ENCODE data around the gene TECRL. TPM values are rescaled to one million over a fixed set of nuclear protein-coding genes. Genes with fewer than 3 reads are reported as not detected.

The TECRL gene
- total RNA-seq, 1 donor from 2014 or later, result not detected

DNA sequence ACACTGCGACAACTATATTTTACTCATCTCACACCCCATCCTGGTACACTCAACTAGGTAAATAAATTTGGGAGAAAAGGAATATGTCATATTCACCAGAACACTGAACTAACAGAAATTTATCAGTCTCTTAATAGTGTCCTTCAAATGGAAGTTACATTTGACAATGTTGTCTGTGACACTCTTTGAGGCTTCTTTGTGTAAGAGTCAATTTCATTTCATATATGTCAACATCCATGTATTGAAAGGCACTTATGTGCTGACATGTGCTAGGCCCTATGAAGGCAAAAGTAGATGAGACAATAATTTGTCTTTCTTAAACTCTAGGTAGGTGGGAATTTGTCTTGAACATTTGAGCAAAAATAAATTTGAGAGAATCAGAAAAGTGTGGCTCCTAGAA is 82.0 kb downstream of the TECRL start:
- FAIRE-seq (no peak), DNase-seq (ENCODE audit: low read depth) (no peak)
- H3K27me3 ChIP-seq (ENCODE audit: insufficient read depth, low read length), result no peaks in the 10 kb centered on the region
- H3K79me2 ChIP-seq (ENCODE audit: insufficient read depth, low read length), result no peaks in the 10 kb centered on the region
- no peaks in the 10 kb centered on the region for H4K20me1 ChIP-seq (ENCODE audit: insufficient read depth, low read length)
- H3K36me3 ChIP-seq (ENCODE audit: insufficient read depth, low read length), result no peaks in the 10 kb centered on the region
- Mint-ChIP-seq H3K9me3 (ENCODE audit: unreplicated experiment) (no peaks in the 10 kb centered on the region), H3K27me3 (ENCODE audit: low read depth, unreplicated experiment) (no peaks in the 10 kb centered on the region), H3K27ac (ENCODE audit: unreplicated experiment) (no peak overlapping the region), H3K36me3 (ENCODE audit: low read depth, unreplicated experiment) (no peaks in the 10 kb centered on the region), H3K4me3 (ENCODE audit: unreplicated experiment) (no peak overlapping the region), H3K4me1 (ENCODE audit: low read depth, unreplicated experiment) (peaks cover 5% of the 10 kb centered on the region)
- no peak overlapping the region for H3K4me2 ChIP-seq (ENCODE audit: low read length)
- H3K27ac ChIP-seq (ENCODE audit: low read depth, low read length), result no peak overlapping the region
- no peak overlapping the region for H3K4me3 ChIP-seq (ENCODE audit: insufficient read depth, low read depth, low read length)
- H2AFZ ChIP-seq (ENCODE audit: low read depth, low read length), result no peak overlapping the region
- TF ChIP-seq EZH2 (IDR thresholded peaks at IDR 0.05; ENCODE audit: insufficient read depth, low read length), result no peak
- TF ChIP-seq, protein P1, sequence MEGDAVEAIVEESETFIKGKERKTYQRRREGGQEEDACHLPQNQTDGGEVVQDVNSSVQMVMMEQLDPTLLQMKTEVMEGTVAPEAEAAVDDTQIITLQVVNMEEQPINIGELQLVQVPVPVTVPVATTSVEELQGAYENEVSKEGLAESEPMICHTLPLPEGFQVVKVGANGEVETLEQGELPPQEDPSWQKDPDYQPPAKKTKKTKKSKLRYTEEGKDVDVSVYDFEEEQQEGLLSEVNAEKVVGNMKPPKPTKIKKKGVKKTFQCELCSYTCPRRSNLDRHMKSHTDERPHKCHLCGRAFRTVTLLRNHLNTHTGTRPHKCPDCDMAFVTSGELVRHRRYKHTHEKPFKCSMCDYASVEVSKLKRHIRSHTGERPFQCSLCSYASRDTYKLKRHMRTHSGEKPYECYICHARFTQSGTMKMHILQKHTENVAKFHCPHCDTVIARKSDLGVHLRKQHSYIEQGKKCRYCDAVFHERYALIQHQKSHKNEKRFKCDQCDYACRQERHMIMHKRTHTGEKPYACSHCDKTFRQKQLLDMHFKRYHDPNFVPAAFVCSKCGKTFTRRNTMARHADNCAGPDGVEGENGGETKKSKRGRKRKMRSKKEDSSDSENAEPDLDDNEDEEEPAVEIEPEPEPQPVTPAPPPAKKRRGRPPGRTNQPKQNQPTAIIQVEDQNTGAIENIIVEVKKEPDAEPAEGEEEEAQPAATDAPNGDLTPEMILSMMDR (IDR thresholded peaks at IDR 0.05; ENCODE audit: insufficient read depth, low read depth, low read length), result no peak
- no peak overlapping the region for H3K9ac ChIP-seq (ENCODE audit: low read length)
- no peaks in the 10 kb centered on the region for H3K9me3 ChIP-seq (ENCODE audit: insufficient read depth, low read depth, low read length)
- no peaks in the 10 kb centered on the region for H3K4me1 ChIP-seq (ENCODE audit: insufficient read depth, low read length)

DNA sequence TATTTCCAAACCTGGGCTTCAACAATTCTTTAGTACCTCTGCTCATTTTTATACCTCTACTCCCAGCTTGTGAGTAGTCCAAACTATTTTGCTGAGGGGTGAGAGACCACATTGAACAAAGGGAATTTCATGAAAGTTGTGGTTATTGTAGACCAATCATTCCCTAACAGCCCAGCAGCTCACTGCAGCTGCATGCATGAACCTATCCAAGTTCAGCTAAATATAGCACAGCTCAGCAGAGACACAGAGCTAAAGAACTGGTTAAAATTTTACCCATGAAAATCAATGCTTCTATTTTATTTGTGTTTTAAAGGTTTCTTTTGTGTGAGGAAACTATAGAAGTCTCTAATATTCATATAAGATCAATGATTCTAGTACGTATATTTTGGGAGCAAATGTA is 82.7 kb downstream of the TECRL start:
- peaks cover 5% of the 10 kb centered on the region for H3K4me1 Mint-ChIP-seq (ENCODE audit: low read depth, unreplicated experiment)
- Histone ChIP-seq H3K4me1 (ENCODE audit: insufficient read depth, low read length) (no peaks in the 10 kb centered on the region), H3K4me2 (ENCODE audit: low read length) (no peak overlapping the region), H3K27me3 (ENCODE audit: insufficient read depth, low read length) (no peaks in the 10 kb centered on the region), H3K9ac (ENCODE audit: low read length) (no peak overlapping the region), H3K79me2 (ENCODE audit: insufficient read depth, low read length) (no peaks in the 10 kb centered on the region), H3K27ac (ENCODE audit: low read depth, low read length) (no peak overlapping the region), H4K20me1 (ENCODE audit: insufficient read depth, low read length) (no peaks in the 10 kb centered on the region), H2AFZ (ENCODE audit: low read depth, low read length) (no peak overlapping the region), H3K36me3 (ENCODE audit: insufficient read depth, low read length) (no peaks in the 10 kb centered on the region), H3K4me3 (ENCODE audit: insufficient read depth, low read depth, low read length) (no peak overlapping the region), H3K9me3 (ENCODE audit: insufficient read depth, low read depth, low read length) (no peaks in the 10 kb centered on the region)
- H3K36me3 Mint-ChIP-seq (ENCODE audit: low read depth, unreplicated experiment), result no peaks in the 10 kb centered on the region
- H3K4me3 Mint-ChIP-seq (ENCODE audit: unreplicated experiment), result no peak overlapping the region
- FAIRE-seq, result no peak
- TF ChIP-seq, protein P1 (IDR thresholded peaks at IDR 0.05; ENCODE audit: insufficient read depth, low read depth, low read length), result no peak
- TF ChIP-seq EZH2 (IDR thresholded peaks at IDR 0.05; ENCODE audit: insufficient read depth, low read length), result no peak
- no peaks in the 10 kb centered on the region for H3K27me3 Mint-ChIP-seq (ENCODE audit: low read depth, unreplicated experiment)
- DNase-seq (ENCODE audit: low read depth), result no peak
- H3K27ac Mint-ChIP-seq (ENCODE audit: unreplicated experiment), result no peak overlapping the region
- H3K9me3 Mint-ChIP-seq (ENCODE audit: unreplicated experiment), result no peaks in the 10 kb centered on the region

DNA sequence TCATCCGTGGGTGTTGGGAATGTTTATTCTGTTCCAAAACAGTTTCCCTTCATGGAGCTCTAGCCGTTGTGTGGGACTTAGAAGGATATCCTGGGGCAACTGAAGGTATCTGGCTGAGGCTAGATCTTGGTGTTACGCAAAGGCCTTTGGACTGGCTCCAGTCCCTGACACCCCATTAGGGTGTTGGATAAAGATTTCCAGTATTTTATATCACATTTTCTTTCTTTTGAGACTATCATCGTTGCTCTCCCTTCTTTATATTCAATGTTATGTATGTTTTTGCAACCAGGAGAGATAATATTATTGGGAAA is 103.0 kb downstream of the TECRL start:
- DNase-seq (ENCODE audit: low read depth) (no peak), FAIRE-seq (no peak)
- Histone ChIP-seq H3K79me2 (ENCODE audit: insufficient read depth, low read length) (no peaks in the 10 kb centered on the region), H3K27me3 (ENCODE audit: insufficient read depth, low read length) (no peaks in the 10 kb centered on the region), H3K27ac (ENCODE audit: low read depth, low read length) (no peak overlapping the region), H2AFZ (ENCODE audit: low read depth, low read length) (no peak overlapping the region), H3K4me3 (ENCODE audit: insufficient read depth, low read depth, low read length) (no peak overlapping the region), H4K20me1 (ENCODE audit: insufficient read depth, low read length) (no peaks in the 10 kb centered on the region), H3K9ac (ENCODE audit: low read length) (no peak overlapping the region), H3K4me1 (ENCODE audit: insufficient read depth, low read length) (no peaks in the 10 kb centered on the region), H3K9me3 (ENCODE audit: insufficient read depth, low read depth, low read length) (no peaks in the 10 kb centered on the region), H3K36me3 (ENCODE audit: insufficient read depth, low read length) (no peaks in the 10 kb centered on the region), H3K4me2 (ENCODE audit: low read length) (no peak overlapping the region)
- Mint-ChIP-seq H3K27ac (ENCODE audit: unreplicated experiment) (no peak overlapping the region), H3K36me3 (ENCODE audit: low read depth, unreplicated experiment) (no peaks in the 10 kb centered on the region), H3K9me3 (ENCODE audit: unreplicated experiment) (peaks cover 5% of the 10 kb centered on the region), H3K4me3 (ENCODE audit: unreplicated experiment) (no peak overlapping the region), H3K27me3 (ENCODE audit: low read depth, unreplicated experiment) (no peaks in the 10 kb centered on the region), H3K4me1 (ENCODE audit: low read depth, unreplicated experiment) (no peaks in the 10 kb centered on the region)
- no peak for TF ChIP-seq EZH2 (IDR thresholded peaks at IDR 0.05; ENCODE audit: insufficient read depth, low read length)
- TF ChIP-seq, protein P1 (IDR thresholded peaks at IDR 0.05; ENCODE audit: insufficient read depth, low read depth, low read length), result no peak
